GM13976 (cell line): ENCODE measurements around the gene MPRIP.

Experiments
- DNase-seq: peaks from one replicate; pipeline ENCODE4 v3.0.0; 2012; ENCODE audit warnings: low spot score
- CTCF ChIP-seq: IDR thresholded peaks from 2 replicates; pipeline ENCODE4 v1.5.1; 2012; ENCODE audit warnings: borderline replicate concordance, mild to moderate bottlenecking; ENCODE audit not compliant: insufficient read depth; ENCODE audit errors: extremely low read depth, missing control alignments, control extremely low read depth
- in situ Hi-C: fragments of 300-500 bp; cut with MboI; formaldehyde crosslinking; loops from one replicate; pipeline ENCODE4 v1.12.0; 2022; ENCODE audit warnings: low sequenced_read_pairs, mixed read lengths, inconsistent platforms; ENCODE audit not compliant: unreplicated experiment

Gene MPRIP

GRCh38 chr17:17166446-17166845, 124.2 kb downstream of the MPRIP start:
- in situ Hi-C loops, result no loop called here
- no peak for DNase-seq
- no peak for TF ChIP-seq CTCF

- in situ Hi-C loops, result no loop called here
- TF ChIP-seq CTCF, result no peak
- DNase-seq, result no peak
Observed at GRCh38 chr17:17167356-17167755, 125.1 kb downstream of the MPRIP start.

DNA sequence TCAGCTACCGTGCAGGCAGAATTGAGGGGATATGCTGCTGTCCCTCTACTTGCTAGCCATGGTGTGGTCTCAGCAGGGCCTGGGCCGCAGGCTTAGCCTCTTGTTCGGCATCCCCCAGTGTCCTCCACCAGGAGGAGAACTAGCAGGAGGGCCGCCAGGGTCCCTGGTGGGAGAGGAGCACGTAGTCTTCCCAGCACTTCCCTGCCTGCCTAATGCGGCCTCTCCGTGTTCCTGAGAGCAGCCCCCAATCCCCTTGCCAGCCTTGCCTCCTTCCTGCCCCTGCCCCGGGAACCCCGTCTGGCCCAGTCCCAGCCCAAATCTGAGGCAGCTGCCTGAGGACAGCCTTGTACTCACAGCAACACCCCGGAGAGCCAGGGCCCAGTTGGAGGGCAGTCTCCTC, 125.7 kb downstream of the MPRIP start:
- no peak for DNase-seq
- in situ Hi-C loops, result no loop called here
- no peak for TF ChIP-seq CTCF

GRCh38 chr17:17168401-17168800, 126.1 kb downstream of the MPRIP start:
- no peak for DNase-seq
- in situ Hi-C loops, result no loop called here
- TF ChIP-seq CTCF, result no peak

- TF ChIP-seq CTCF, result no peak
- in situ Hi-C loops, result no loop called here
Observed at GRCh38 chr17:17169396-17169795, 127.1 kb downstream of the MPRIP start.

GRCh38 chr17:17170346-17170985, 128.2 kb downstream of the MPRIP start:
- in situ Hi-C loops, result loop anchor here (10.0 kb wide), 1 partner anchor 56 kb away; no protein-coding TSS in a partner anchor
- DNase-seq, result no peak
- no peak for TF ChIP-seq CTCF

More at GRCh38 chr17:17169396-17169795, 127.1 kb downstream of the MPRIP start:
- no peak for DNase-seq
